Testis (tissue), 2 donors: ENCODE results near the gene COBL.

Experiments used
- CTCF ChIP-seq, 3 experiments: fragments of 450-650 bp in 2 of 3; fragments of 200-600 bp in 1 of 3; sonication (generic) in 1 of 3; IDR thresholded peaks; one replicate each; pipeline ENCODE4 v1.5.1; 2016 to 2019; ENCODE audit warnings: antibody characterized with exemption in 3 of 3, mild to moderate bottlenecking in 2 of 3, moderate library complexity in 1 of 3
- POLR2A ChIP-seq: fragments of 450-650 bp; IDR thresholded peaks from one replicate; pipeline ENCODE4 v1.6.1; 2017; ENCODE audit warnings: antibody characterized with exemption, mild to moderate bottlenecking, moderate library complexity

GRCh38 chr7:51040787-51041186 is 275.8 kb downstream of the COBL start:
- no peak for TF ChIP-seq CTCF (IDR thresholded peaks at IDR 0.05)
- TF ChIP-seq POLR2A = no peak
